Natural killer cell (primary cell): ENCODE results near the gene TRAPPC5. TPM values are rescaled to one million over a fixed set of nuclear protein-coding genes. Genes with fewer than 3 reads are reported as not detected.

Experiments
- ATAC-seq, 3 donors: fragments of 150-1000 bp in 2 of 3; fragments of 200-7000 bp in 1 of 3; cut with Tn5 transposase; 1 replicate in 1 of 3; 2 replicates in 2 of 3; pipeline ENCODE4 v1.10.0; 2021; ENCODE audit warnings: mild to moderate bottlenecking in 2 of 3, moderate library complexity in 2 of 3
- DNase-seq, 2 donors: peaks; one replicate each; pipeline versions ENCODE4 v3.0.0 to v3.0.0-alpha.2; 2013 to 2021; ENCODE audit warnings: mixed read lengths in 1 of 2
- H3K27ac ChIP-seq: one replicate; pipeline ENCODE4 v1.5.1; 2013; ENCODE audit warnings: mild to moderate bottlenecking, low read length
- H3K27me3 ChIP-seq: one replicate; pipeline ENCODE4 v1.6.1; 2013; ENCODE audit warnings: low read length; ENCODE audit not compliant: control insufficient read depth, insufficient read depth
- H3K36me3 ChIP-seq: one replicate; pipeline ENCODE4 v1.6.1; 2013; ENCODE audit warnings: low read length; ENCODE audit not compliant: control insufficient read depth, insufficient read depth
- H3K4me1 ChIP-seq: one replicate; pipeline ENCODE4 v1.6.1; 2013; ENCODE audit warnings: low read length; ENCODE audit not compliant: control insufficient read depth, insufficient read depth
- H3K4me3 ChIP-seq: one replicate; pipeline ENCODE4 v1.5.1; 2013; ENCODE audit warnings: low read length
- H3K9me3 ChIP-seq: one replicate; pipeline ENCODE4 v1.6.1; 2013; ENCODE audit warnings: low read length; ENCODE audit not compliant: control insufficient read depth, insufficient read depth
- H3K27ac Mint-ChIP-seq, 2 donors: one replicate each; pipeline ENCODE4 v1.8.0; 2022; ENCODE audit warnings: mild to moderate bottlenecking in 2 of 2, mixed read lengths in 2 of 2, moderate library complexity in 1 of 2
- H3K27me3 Mint-ChIP-seq, 2 donors: one replicate each; pipeline ENCODE4 v1.8.0; 2022; ENCODE audit warnings: low read depth in 2 of 2, mixed read lengths in 2 of 2
- H3K36me3 Mint-ChIP-seq: one replicate; pipeline ENCODE4 v1.8.0; 2022; ENCODE audit warnings: mixed read lengths
- H3K4me1 Mint-ChIP-seq, 2 donors: one replicate each; pipeline ENCODE4 v1.8.0; 2022; ENCODE audit warnings: mixed read lengths in 2 of 2
- H3K4me3 Mint-ChIP-seq: one replicate; pipeline ENCODE4 v1.8.0; 2022; ENCODE audit warnings: mild to moderate bottlenecking, moderate library complexity, mixed read lengths
- H3K9me3 Mint-ChIP-seq, 2 donors: one replicate each; pipeline ENCODE4 v1.8.0; 2022; ENCODE audit warnings: mixed read lengths in 2 of 2
- CTCF ChIP-seq: fragments of 200-600 bp; IDR thresholded peaks from one replicate; pipeline ENCODE4 v1.8.0; 2022; ENCODE audit warnings: antibody characterized with exemption
- WGBS: methylation state at CpG from one replicate; pipeline ENCODE4 v1.1.7; 2013; ENCODE audit warnings: missing lambda C conversion rate; ENCODE audit not compliant: insufficient coverage; 5-methylcytosine and 5-hydroxymethylcytosine counted together
- intact Hi-C: fragments of 100-400 bp; cut with micrococcal nuclease; formaldehyde crosslinking; loops from one replicate; pipeline ENCODE4 v1.14.2; 2022
- total RNA-seq, 4 donors: library from RNA; stranded (reverse); fragments of 120-200 nt in 1 of 4; gene quantifications; one replicate each; pipeline versions ENCODE4 v1.2.3 to v1.2.4, GENCODE V29; 2013 to 2022

TRAPPC5 gene
- total RNA-seq, 3 donors from 2014 or later (not counting 1 experiment from before 2014, with no cell fraction given) = 53.8 to 58.8 (median 54.2) TPM

- TF ChIP-seq CTCF = no peak
- peaks cover 40% of the 10 kb centered on the region for H3K4me1 ChIP-seq
- H3K27ac ChIP-seq = no peak overlapping the region
- H3K36me3 ChIP-seq = no peaks in the 10 kb centered on the region
- H3K4me3 ChIP-seq = no peak overlapping the region
- Mint-ChIP-seq H3K27ac (no peak overlapping the region), H3K9me3 (no peaks in the 10 kb centered on the region), H3K36me3 (no peaks in the 10 kb centered on the region), H3K4me1 (no peaks in the 10 kb centered on the region), H3K27me3 (peaks cover 13 to 21% of the 10 kb centered on the region in 2 donors), H3K4me3 (no peak overlapping the region)
- no peak for ATAC-seq
- intact Hi-C loops = no loop called here
- H3K27me3 ChIP-seq = no peaks in the 10 kb centered on the region
- H3K9me3 ChIP-seq = peaks cover under 1% of the 10 kb centered on the region
- 64% methylated on average over 11 of the region's 11 CpGs for WGBS
- no peak for DNase-seq
These were observed 17.9 kb downstream of the TRAPPC5 start for GRCh38 chr19:7698583-7698982.

GRCh38 chr19:7699003-7699402, 18.4 kb downstream of the TRAPPC5 start:
- Mint-ChIP-seq H3K4me1 (no peaks in the 10 kb centered on the region), H3K27me3 (peaks cover 13 to 21% of the 10 kb centered on the region in 2 donors), H3K36me3 (no peaks in the 10 kb centered on the region), H3K9me3 (no peaks in the 10 kb centered on the region), H3K27ac (peak overlapping the region in 1 of 2 donors; percentile 52), H3K4me3 (no peak overlapping the region)
- no peaks in the 10 kb centered on the region for H3K27me3 ChIP-seq
- H3K9me3 ChIP-seq = no peaks in the 10 kb centered on the region
- H3K36me3 ChIP-seq = no peaks in the 10 kb centered on the region
- H3K27ac ChIP-seq = no peak overlapping the region
- WGBS = 55% methylated on average over 2 of the region's 2 CpGs
- no peak for DNase-seq
- H3K4me1 ChIP-seq = peaks cover 40% of the 10 kb centered on the region
- H3K4me3 ChIP-seq = no peak overlapping the region
- no peak for ATAC-seq
- TF ChIP-seq CTCF = no peak
- intact Hi-C loops = no loop called here

- Mint-ChIP-seq H3K27ac (peak overlapping the region in 1 of 2 donors; percentile 52), H3K9me3 (no peaks in the 10 kb centered on the region), H3K4me1 (no peaks in the 10 kb centered on the region), H3K36me3 (no peaks in the 10 kb centered on the region), H3K4me3 (no peak overlapping the region), H3K27me3 (peaks cover 13 to 21% of the 10 kb centered on the region in 2 donors)
- WGBS = 67% methylated on average over 13 of the region's 15 CpGs
- Histone ChIP-seq H3K36me3 (no peaks in the 10 kb centered on the region), H3K27me3 (no peaks in the 10 kb centered on the region), H3K9me3 (no peaks in the 10 kb centered on the region), H3K4me1 (peaks cover 40% of the 10 kb centered on the region), H3K27ac (no peak overlapping the region), H3K4me3 (no peak overlapping the region)
- no peak for DNase-seq
- intact Hi-C loops = no loop called here
- ATAC-seq = no peak
- TF ChIP-seq CTCF = no peak
These were observed 19.1 kb downstream of the TRAPPC5 start for GRCh38 chr19:7699417-7700401.
